HEK293T (cell line): ENCODE results near the gene SYNE1.

Experiments used
- BHLHE40 ChIP-seq: fragments of 450-650 bp; IDR thresholded peaks from 2 replicates; pipeline ENCODE4 v1.6.1; 2016; ENCODE audit warnings: mild to moderate bottlenecking, moderate library complexity, borderline replicate concordance
- FOXA1 ChIP-seq: fragments of 450-650 bp; IDR thresholded peaks from 2 replicates; pipeline ENCODE4 v1.6.1; 2016; ENCODE audit warnings: mild to moderate bottlenecking
- FOXK2 ChIP-seq: fragments of 450-650 bp; IDR thresholded peaks from 2 replicates; pipeline ENCODE4 v1.6.1; 2016; ENCODE audit warnings: mild to moderate bottlenecking
- FOXM1 ChIP-seq: fragments of 450-650 bp; IDR thresholded peaks from 2 replicates; pipeline ENCODE4 v1.6.1; 2017; ENCODE audit warnings: mild to moderate bottlenecking, borderline replicate concordance
- SP1 ChIP-seq: fragments of 450-650 bp; IDR thresholded peaks from 2 replicates; pipeline ENCODE4 v1.6.1; 2017
- TARDBP ChIP-seq: fragments of 450-650 bp; IDR thresholded peaks from 2 replicates; pipeline ENCODE4 v1.6.1; 2016
- ZNF384 ChIP-seq: fragments of 450-650 bp; IDR thresholded peaks from 2 replicates; pipeline ENCODE4 v1.6.1; 2016

- TF ChIP-seq FOXA1 (no peak), ZNF384 (no peak), FOXK2 (no peak), SP1 (no peak), FOXM1 (no peak), TARDBP (no peak), BHLHE40 (no peak)
These were observed 216.5 kb downstream of the SYNE1 start for GRCh38 chr6:152420696-152421095.
